IPS-NIHi11 (cell line): ENCODE results near the gene RIMS3.

ENCODE experiments used
- DNase-seq: peaks from one replicate; pipeline ENCODE4 v3.0.0; 2012; ENCODE audit warnings: mixed read lengths, low spot score

The RIMS3 gene

GRCh38 chr1:40653851-40654537 is 11.5 kb downstream of the RIMS3 start:
- peak; percentile 91 for DNase-seq

- DNase-seq: no peak
Measured at GRCh38 chr1:40652979-40653378, 12.5 kb downstream of the RIMS3 start.

- DNase-seq: no peak
Measured at GRCh38 chr1:40652468-40652867, 13.0 kb downstream of the RIMS3 start.

GRCh38 chr1:40651138-40651857 is 14.2 kb downstream of the RIMS3 start:
- no peak for DNase-seq

GRCh38 chr1:40650075-40650474 is 15.4 kb downstream of the RIMS3 start:
- peak; percentile 72 for DNase-seq

GRCh38 chr1:40649592-40649930 is 15.9 kb downstream of the RIMS3 start:
- DNase-seq: no peak

- DNase-seq: no peak
Measured at GRCh38 chr1:40648928-40649591, 16.4 kb downstream of the RIMS3 start.

- DNase-seq: no peak
Measured at GRCh38 chr1:40648200-40648599, 17.3 kb downstream of the RIMS3 start.

GRCh38 chr1:40646315-40646714 is 19.2 kb downstream of the RIMS3 start:
- no peak for DNase-seq

GRCh38 chr1:40645118-40645680 is 20.3 kb downstream of the RIMS3 start:
- no peak for DNase-seq

- DNase-seq: no peak
Measured at GRCh38 chr1:40641601-40642242, 23.8 kb downstream of the RIMS3 start.

- no peak for DNase-seq
Measured at GRCh38 chr1:40640314-40641076, 25.0 kb downstream of the RIMS3 start.

GRCh38 chr1:40638097-40639036 is 27.1 kb downstream of the RIMS3 start:
- peak; percentile 62 for DNase-seq

GRCh38 chr1:40637470-40638007 is 27.9 kb downstream of the RIMS3 start:
- DNase-seq: no peak

- no peak for DNase-seq
Measured at GRCh38 chr1:40636777-40637176, 28.7 kb downstream of the RIMS3 start.

GRCh38 chr1:40635763-40636500 is 29.6 kb downstream of the RIMS3 start:
- no peak for DNase-seq

GRCh38 chr1:40634901-40635655 is 30.4 kb downstream of the RIMS3 start:
- DNase-seq: no peak

- DNase-seq: no peak
Measured at GRCh38 chr1:40633931-40634376, 31.5 kb downstream of the RIMS3 start.

GRCh38 chr1:40633523-40633922 is 32.0 kb downstream of the RIMS3 start:
- no peak for DNase-seq
